Stomach (tissue), 4 donors: ENCODE results near the gene CMYA5.

ENCODE experiments used
- EP300 ChIP-seq: sonication (generic); formaldehyde crosslinking; IDR thresholded peaks from one replicate; pipeline ENCODE4 v1.6.1; 2017; ENCODE audit warnings: antibody characterized with exemption
- TF ChIP-seq, protein P1 (sequence below), 7 experiments: fragments of 450-650 bp in 4 of 7; fragments of 200-600 bp in 3 of 7; sonication (generic) in 3 of 7; IDR thresholded peaks; one replicate each; pipeline ENCODE4 v1.5.1; 2016 to 2019; ENCODE audit warnings: antibody characterized with exemption in 7 of 7, control low read depth in 2 of 7, mild to moderate bottlenecking in 1 of 7

GRCh38 chr5:79803007-79803406, 113.4 kb downstream of the CMYA5 start:
- TF ChIP-seq, protein P1, sequence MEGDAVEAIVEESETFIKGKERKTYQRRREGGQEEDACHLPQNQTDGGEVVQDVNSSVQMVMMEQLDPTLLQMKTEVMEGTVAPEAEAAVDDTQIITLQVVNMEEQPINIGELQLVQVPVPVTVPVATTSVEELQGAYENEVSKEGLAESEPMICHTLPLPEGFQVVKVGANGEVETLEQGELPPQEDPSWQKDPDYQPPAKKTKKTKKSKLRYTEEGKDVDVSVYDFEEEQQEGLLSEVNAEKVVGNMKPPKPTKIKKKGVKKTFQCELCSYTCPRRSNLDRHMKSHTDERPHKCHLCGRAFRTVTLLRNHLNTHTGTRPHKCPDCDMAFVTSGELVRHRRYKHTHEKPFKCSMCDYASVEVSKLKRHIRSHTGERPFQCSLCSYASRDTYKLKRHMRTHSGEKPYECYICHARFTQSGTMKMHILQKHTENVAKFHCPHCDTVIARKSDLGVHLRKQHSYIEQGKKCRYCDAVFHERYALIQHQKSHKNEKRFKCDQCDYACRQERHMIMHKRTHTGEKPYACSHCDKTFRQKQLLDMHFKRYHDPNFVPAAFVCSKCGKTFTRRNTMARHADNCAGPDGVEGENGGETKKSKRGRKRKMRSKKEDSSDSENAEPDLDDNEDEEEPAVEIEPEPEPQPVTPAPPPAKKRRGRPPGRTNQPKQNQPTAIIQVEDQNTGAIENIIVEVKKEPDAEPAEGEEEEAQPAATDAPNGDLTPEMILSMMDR (IDR thresholded peaks at IDR 0.05), result no peak
- no peak for TF ChIP-seq EP300
